Spleen (tissue), 11 donors: ENCODE data around the gene FAM222B. TPM values are rescaled to one million over a fixed set of nuclear protein-coding genes. Genes with fewer than 3 reads are reported as not detected.
A peak's percentile ranks its signal among the peaks of the same experiment; 100 is the strongest.
"Not testable (repeated sequence)": the region's sequence is repeated elsewhere in the genome, so short reads cannot be mapped to it uniquely, and the experiment has no call there.

Experiments
- DNase-seq: peaks from one replicate; pipeline ENCODE4 v3.0.0-alpha.2; 2020
- H3K27ac ChIP-seq, 8 donors: fragments of 200-600 bp; sonication (generic) in 7 of 8; 1 replicate in 4 of 8; 2 replicates in 4 of 8; pipeline versions ENCODE4 v1.5.0 to v1.8.0; 2016 to 2021; ENCODE audit warnings: inconsistent platforms in 4 of 8, mild to moderate bottlenecking in 4 of 8, moderate library complexity in 1 of 8
- H3K27me3 ChIP-seq, 7 donors: fragments of 200-600 bp; sonication (generic) in 6 of 7; replicated peaks in 1 of 7; 1 replicate in 4 of 7; 2 replicates in 3 of 7; pipeline versions ENCODE4 v1.5.0 to v1.8.0; 2016 to 2021; ENCODE audit warnings: inconsistent platforms in 3 of 7, mild to moderate bottlenecking in 1 of 7
- H3K36me3 ChIP-seq, 6 donors: fragments of 200-600 bp; sonication (generic) in 5 of 6; 1 replicate in 4 of 6; 2 replicates in 2 of 6; pipeline versions ENCODE4 v1.5.0 to v1.8.0; 2016 to 2021; ENCODE audit warnings: inconsistent platforms in 2 of 6
- H3K4me1 ChIP-seq, 6 donors: fragments of 200-600 bp; sonication (generic) in 5 of 6; 1 replicate in 3 of 6; 2 replicates in 3 of 6; pipeline versions ENCODE4 v1.5.0 to v1.8.0; 2016 to 2021; ENCODE audit warnings: inconsistent platforms in 3 of 6
- H3K4me3 ChIP-seq, 8 donors: fragments of 200-600 bp; sonication (generic) in 7 of 8; 1 replicate in 4 of 8; 2 replicates in 4 of 8; pipeline versions ENCODE4 v1.5.0 to v1.8.0; 2016 to 2021; ENCODE audit warnings: inconsistent platforms in 4 of 8, mild to moderate bottlenecking in 4 of 8, moderate library complexity in 2 of 8
- H3K9me3 ChIP-seq, 8 donors: fragments of 200-600 bp; sonication (generic) in 7 of 8; 1 replicate in 4 of 8; 2 replicates in 4 of 8; pipeline versions ENCODE4 v1.5.0 to v1.8.0; 2016 to 2021; ENCODE audit warnings: inconsistent platforms in 4 of 8
- POLR2A ChIP-seq, 3 donors: fragments of 450-650 bp; IDR thresholded peaks; one replicate each; pipeline ENCODE4 v1.5.1; 2017; ENCODE audit warnings: antibody characterized with exemption in 3 of 3, mild to moderate bottlenecking in 1 of 3
- POLR2AphosphoS5 ChIP-seq, 3 donors: sonication (generic); formaldehyde crosslinking; IDR thresholded peaks; one replicate each; pipeline ENCODE4 v1.5.1; 2017; ENCODE audit warnings: antibody characterized with exemption in 3 of 3
- WGBS, 5 donors: extraction: QIAGEN DNeasy Blood & Tissue Kit in 3 of 5; methylation state at CpG; one replicate each; pipeline versions ENCODE4 v1.1.5 to v1.1.7; 2013 to 2018; 5-methylcytosine and 5-hydroxymethylcytosine counted together
- intact Hi-C: fragments of 100-400 bp; cut with DNase I; formaldehyde crosslinking; loops from one replicate; pipeline ENCODE4 v1.15.0; 2023; ENCODE audit warnings: low total_unique reads
- polyA plus RNA-seq, 3 donors: library from polyadenylated mRNA; stranded (reverse); fragments of 200-250 nt; gene quantifications; one replicate each; pipeline ENCODE4 v1.2.1, GENCODE V29; 2013
- total RNA-seq, 7 donors: library from RNA; depleted of rRNA in 3 of 7; stranded (reverse); fragments of >200 nt in 3 of 7; fragmentation: NEBNext Ultra II Directional in 4 of 7; extraction: Animal tissue kit (Norgen Biotek cat#: 25700) in 4 of 7; gene quantifications; one replicate each; pipeline versions ENCODE4 v1.1.0 to v1.2.1, GENCODE V29; 2016 to 2021
- TF ChIP-seq, protein P1 (sequence below), 11 experiments: fragments of 200-600 bp in 7 of 11; fragments of 450-650 bp in 4 of 11; sonication (generic) in 4 of 11; IDR thresholded peaks in 8 of 11; conservative IDR thresholded peaks in 3 of 11; 1 replicate in 7 of 11; 2 replicates in 4 of 11; pipeline versions ENCODE4 v1.4.0 to v1.8.0; 2016 to 2021; ENCODE audit warnings: antibody characterized with exemption in 11 of 11, inconsistent platforms in 4 of 11, mild to moderate bottlenecking in 1 of 11
- donor health status: healthy with polysubstance abuse.
- donor health status: DM: no; HTN: no; CAD: no; lungs with moderate emphysema.
- donor health status: DM: no; HTN: no; CAD: no.
- donor health status: Bipolar disorder and iron deficiency.
- donor health status: healthy.
- donor health status: DM: no; HTN: no; CAD: no.
- donor health status: DM: yes; HTN: yes; CAD: no.

FAM222B gene
- total and polyA plus RNA-seq, 10 donors: 2.9 to 23.6 (median 15.0) TPM

DNA sequence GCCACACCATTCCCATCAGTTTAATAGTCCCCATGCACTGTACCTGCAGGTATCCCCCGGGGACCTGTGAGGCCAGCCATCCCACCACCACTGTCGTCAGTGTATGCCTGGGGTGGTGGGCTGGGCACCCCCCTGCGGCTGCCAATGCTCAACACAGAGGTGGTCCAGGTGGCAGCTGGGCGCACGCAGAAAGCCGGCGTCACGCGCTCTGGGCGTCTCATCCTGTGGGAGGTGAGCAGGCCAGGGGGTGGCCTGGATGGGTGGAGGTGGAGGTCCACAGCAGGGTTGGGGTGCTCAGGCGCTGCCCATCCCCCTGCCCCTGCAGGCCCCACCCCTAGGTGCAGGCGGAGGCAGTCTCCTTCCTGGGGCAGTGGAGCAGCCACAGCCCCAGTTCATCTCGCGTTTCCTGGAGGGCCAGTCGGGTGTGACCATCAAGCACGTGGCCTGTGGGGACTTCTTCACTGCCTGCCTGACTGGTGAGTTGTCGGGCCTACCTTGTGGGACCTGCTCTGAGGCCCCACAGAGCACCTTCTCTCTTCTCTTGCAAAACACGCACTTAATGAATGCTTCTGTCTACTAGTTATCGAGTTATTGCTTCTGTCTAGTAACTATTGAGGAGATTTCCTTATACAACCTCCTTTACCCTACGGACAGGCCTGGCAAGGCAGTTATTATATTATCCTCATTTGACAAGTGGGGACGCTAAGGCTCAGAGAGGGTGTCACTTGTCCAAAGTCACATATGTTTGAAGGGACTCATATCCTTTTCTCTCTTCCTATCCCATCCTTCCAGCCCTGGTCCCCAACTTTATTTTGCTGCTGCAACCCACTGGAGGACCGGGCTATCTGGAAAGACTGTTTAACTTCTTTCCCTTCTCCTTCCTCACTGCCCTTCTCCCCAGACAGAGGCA lies 104.6 kb downstream of the FAM222B start:
- Histone ChIP-seq H3K4me1 (peaks cover 9 to 78% (median 47%) of the 10 kb centered on the region in 6 donors), H3K4me3 (peak overlapping the region in 1 of 8 donors; percentile 49), H3K9me3 (no peaks in the 10 kb centered on the region), H3K27me3 (no peaks in the 10 kb centered on the region), H3K27ac (peak overlapping the region; percentile 26 to 96 (median 66)), H3K36me3 (peaks cover 0 to 26% (median 2%) of the 10 kb centered on the region in 6 donors)
- 66 to 81% (median 71%) methylated on average over 18 to 22 of the region's 22 CpGs for WGBS, 5 donors
- intact Hi-C loops: no loop called here
- TF ChIP-seq POLR2A (IDR thresholded peaks at IDR 0.05): no peak
- TF ChIP-seq, protein P1, sequence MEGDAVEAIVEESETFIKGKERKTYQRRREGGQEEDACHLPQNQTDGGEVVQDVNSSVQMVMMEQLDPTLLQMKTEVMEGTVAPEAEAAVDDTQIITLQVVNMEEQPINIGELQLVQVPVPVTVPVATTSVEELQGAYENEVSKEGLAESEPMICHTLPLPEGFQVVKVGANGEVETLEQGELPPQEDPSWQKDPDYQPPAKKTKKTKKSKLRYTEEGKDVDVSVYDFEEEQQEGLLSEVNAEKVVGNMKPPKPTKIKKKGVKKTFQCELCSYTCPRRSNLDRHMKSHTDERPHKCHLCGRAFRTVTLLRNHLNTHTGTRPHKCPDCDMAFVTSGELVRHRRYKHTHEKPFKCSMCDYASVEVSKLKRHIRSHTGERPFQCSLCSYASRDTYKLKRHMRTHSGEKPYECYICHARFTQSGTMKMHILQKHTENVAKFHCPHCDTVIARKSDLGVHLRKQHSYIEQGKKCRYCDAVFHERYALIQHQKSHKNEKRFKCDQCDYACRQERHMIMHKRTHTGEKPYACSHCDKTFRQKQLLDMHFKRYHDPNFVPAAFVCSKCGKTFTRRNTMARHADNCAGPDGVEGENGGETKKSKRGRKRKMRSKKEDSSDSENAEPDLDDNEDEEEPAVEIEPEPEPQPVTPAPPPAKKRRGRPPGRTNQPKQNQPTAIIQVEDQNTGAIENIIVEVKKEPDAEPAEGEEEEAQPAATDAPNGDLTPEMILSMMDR (IDR thresholded peaks at IDR 0.05 in 8 of 11, conservative IDR thresholded peaks at IDR 0.05 in 3 of 11): peak in 1 of 11 experiments; percentile 6
- TF ChIP-seq POLR2AphosphoS5 (IDR thresholded peaks at IDR 0.05): peak; percentile 58 to 83 (median 77)
- peak; percentile 94 for DNase-seq

DNA sequence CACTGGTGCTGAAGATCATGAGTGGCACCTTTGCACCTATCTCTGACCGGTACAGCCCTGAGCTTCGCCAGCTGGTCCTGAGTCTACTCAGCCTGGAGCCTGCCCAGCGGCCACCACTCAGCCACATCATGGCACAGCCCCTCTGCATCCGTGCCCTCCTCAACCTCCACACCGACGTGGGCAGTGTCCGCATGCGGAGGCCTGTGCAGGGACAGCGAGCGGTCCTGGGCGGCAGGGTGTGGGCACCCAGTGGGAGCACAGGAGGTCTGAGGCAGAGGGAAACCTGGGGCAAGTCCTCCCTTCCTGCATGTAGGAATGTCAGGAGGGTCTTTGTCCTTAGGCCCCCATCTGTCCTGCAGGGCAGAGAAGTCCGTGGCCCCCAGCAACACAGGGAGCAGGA lies 105.3 kb downstream of the FAM222B start:
- WGBS, 5 donors: 93 to 98% (median 96%) methylated on average over 7 to 12 of the region's 12 CpGs
- TF ChIP-seq, protein P1 (IDR thresholded peaks at IDR 0.05 in 8 of 11, conservative IDR thresholded peaks at IDR 0.05 in 3 of 11): no peak
- TF ChIP-seq POLR2AphosphoS5 (IDR thresholded peaks at IDR 0.05): no peak
- TF ChIP-seq POLR2A (IDR thresholded peaks at IDR 0.05): no peak
- intact Hi-C loops: no loop called here

DNA sequence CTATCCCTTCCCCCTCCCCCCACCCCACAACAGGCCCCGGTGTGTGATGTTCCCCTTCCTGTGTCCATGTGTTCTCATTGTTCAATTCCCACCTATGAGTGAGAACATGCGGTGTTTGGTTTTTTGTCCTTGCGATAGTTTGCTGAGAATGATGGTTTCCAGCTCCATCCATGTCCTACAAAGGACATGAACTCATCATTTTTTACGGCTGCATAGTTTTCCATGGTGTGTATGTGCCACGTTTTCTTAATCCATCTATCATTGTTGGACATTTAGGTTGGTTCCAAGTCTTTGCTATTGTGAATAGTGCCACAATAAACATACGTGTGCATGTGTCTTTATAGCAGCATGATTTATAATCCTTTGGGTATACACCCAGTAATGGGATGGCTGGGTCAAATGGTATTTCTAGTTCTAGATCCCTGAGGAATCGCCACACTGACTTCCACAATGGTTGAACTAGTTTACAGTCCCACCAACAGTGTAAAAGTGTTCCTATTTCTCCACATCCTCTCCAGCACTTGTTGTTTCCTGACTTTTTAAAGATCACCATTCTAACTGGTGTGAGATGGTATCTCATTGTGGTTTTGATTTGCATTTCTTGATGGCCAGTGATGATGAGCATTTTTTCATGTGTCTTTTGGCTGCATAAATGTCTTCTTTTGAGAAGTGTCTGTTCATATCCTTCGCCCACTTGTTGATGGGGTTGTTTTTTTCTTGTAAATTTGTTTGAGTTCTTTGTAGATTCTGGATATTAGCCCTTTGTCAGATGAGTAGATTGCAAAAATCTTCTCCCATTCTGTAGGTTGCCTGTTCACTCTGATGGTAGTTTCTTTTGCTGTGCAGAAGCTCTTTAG lies 106.4 kb downstream of the FAM222B start:
- peaks cover 0 to 26% (median 2%) of the 10 kb centered on the region in 6 donors for H3K36me3 ChIP-seq
- 91 to 99% (median 92%) methylated on average over 5 to 8 of the region's 8 CpGs for WGBS, 5 donors
- H3K27me3 ChIP-seq, intact Hi-C loops, DNase-seq, H3K27ac ChIP-seq, H3K9me3 ChIP-seq, H3K4me3 ChIP-seq: not testable (repeated sequence)
- H3K4me1 ChIP-seq: peaks cover 6 to 59% (median 28%) of the 10 kb centered on the region in 6 donors

More for the DNA sequence above, 105.3 kb downstream of the FAM222B start:
- Histone ChIP-seq H3K36me3 (peaks cover 0 to 26% (median 2%) of the 10 kb centered on the region in 6 donors), H3K27ac (peak overlapping the region in 5 of 8 donors; percentile 26 to 96 (median 83)), H3K9me3 (no peaks in the 10 kb centered on the region), H3K4me1 (peaks cover 9 to 70% (median 40%) of the 10 kb centered on the region in 6 donors), H3K27me3 (no peaks in the 10 kb centered on the region), H3K4me3 (peak overlapping the region in 1 of 8 donors; percentile 49)
- no peak for DNase-seq

DNA sequence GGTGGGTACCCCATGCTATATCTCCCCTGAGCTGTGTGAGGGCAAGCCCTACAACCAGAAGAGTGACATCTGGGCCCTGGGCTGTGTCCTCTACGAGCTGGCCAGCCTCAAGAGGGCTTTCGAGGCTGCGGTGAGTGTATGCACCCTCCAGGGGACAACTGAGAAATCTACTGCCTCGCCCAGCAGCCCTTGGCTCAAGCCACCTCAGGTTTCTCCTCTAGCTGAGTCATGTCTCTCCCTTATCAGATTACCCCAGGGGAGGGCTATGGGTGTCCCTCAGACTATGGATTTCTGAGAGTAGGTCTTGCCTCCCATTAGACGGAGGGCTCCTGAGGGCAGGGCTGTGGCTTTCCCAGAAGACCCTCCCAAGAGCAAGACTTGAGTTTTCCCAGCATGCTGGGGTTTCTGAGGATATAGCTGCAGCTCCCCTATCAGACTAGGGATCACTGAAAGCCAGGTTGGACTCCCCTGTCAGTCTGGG lies 107.3 kb downstream of the FAM222B start:
- TF ChIP-seq POLR2AphosphoS5 (IDR thresholded peaks at IDR 0.05) (no peak), POLR2A (IDR thresholded peaks at IDR 0.05) (no peak)
- intact Hi-C loops: no loop called here
- DNase-seq: no peak
- Histone ChIP-seq H3K27me3 (no peaks in the 10 kb centered on the region), H3K27ac (no peak overlapping the region), H3K36me3 (peaks cover 0 to 26% (median 2%) of the 10 kb centered on the region in 6 donors), H3K4me1 (peaks cover 3 to 50% (median 20%) of the 10 kb centered on the region in 6 donors), H3K9me3 (no peaks in the 10 kb centered on the region), H3K4me3 (no peak overlapping the region)
- WGBS, 5 donors: 84 to 91% (median 86%) methylated on average over 5 of the region's 5 CpGs
